ENCODE results near the gene PRKAR2B.

DNA sequence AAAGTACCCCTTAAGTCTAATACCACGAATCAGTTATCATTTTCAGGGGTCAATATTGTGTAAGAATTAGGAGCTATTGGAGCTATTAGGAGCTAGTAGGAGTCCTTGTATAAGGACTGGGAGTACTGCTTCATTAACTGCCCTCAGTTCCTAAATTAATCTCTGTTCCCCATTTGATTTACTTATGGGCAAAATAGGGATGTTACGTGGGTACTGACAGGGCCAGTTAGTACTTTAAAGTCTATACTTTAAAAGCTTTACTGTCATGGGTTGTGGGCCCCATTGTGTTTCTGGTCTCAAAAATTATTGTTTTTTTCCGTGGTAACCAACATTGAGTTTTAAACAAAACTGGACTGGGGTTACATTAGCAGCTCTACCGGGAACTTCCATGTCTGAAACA, 60.3 kb downstream of the PRKAR2B start:
- TF ChIP-seq, protein P1, sequence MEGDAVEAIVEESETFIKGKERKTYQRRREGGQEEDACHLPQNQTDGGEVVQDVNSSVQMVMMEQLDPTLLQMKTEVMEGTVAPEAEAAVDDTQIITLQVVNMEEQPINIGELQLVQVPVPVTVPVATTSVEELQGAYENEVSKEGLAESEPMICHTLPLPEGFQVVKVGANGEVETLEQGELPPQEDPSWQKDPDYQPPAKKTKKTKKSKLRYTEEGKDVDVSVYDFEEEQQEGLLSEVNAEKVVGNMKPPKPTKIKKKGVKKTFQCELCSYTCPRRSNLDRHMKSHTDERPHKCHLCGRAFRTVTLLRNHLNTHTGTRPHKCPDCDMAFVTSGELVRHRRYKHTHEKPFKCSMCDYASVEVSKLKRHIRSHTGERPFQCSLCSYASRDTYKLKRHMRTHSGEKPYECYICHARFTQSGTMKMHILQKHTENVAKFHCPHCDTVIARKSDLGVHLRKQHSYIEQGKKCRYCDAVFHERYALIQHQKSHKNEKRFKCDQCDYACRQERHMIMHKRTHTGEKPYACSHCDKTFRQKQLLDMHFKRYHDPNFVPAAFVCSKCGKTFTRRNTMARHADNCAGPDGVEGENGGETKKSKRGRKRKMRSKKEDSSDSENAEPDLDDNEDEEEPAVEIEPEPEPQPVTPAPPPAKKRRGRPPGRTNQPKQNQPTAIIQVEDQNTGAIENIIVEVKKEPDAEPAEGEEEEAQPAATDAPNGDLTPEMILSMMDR (IDR thresholded peaks at IDR 0.05) = no peak
- TF ChIP-seq POLR2A (IDR thresholded peaks at IDR 0.05) = no peak

Data from Peyer's patch (tissue), 4 donors.